OCI-LY3 (cell line): ENCODE measurements around the gene CDHR4.

ENCODE experiments used
- EZH2phosphoT487 ChIP-seq: fragments of 200-600 bp; shearing (Covaris generic); IDR thresholded peaks from 2 replicates; pipeline ENCODE4 v1.6.1; 2018; ENCODE audit warnings: antibody characterized with exemption, mixed run types, low read depth
- TF ChIP-seq, protein P1 (sequence below): fragments of 200-600, 300-600 bp; sonication (generic); IDR thresholded peaks from 2 replicates; pipeline ENCODE4 v1.5.1; 2014; ENCODE audit warnings: antibody characterized with exemption, low read length, low read depth

GRCh38 chr3:49794926-49795905 is 4.5 kb downstream of the CDHR4 start:
- TF ChIP-seq, protein P1, sequence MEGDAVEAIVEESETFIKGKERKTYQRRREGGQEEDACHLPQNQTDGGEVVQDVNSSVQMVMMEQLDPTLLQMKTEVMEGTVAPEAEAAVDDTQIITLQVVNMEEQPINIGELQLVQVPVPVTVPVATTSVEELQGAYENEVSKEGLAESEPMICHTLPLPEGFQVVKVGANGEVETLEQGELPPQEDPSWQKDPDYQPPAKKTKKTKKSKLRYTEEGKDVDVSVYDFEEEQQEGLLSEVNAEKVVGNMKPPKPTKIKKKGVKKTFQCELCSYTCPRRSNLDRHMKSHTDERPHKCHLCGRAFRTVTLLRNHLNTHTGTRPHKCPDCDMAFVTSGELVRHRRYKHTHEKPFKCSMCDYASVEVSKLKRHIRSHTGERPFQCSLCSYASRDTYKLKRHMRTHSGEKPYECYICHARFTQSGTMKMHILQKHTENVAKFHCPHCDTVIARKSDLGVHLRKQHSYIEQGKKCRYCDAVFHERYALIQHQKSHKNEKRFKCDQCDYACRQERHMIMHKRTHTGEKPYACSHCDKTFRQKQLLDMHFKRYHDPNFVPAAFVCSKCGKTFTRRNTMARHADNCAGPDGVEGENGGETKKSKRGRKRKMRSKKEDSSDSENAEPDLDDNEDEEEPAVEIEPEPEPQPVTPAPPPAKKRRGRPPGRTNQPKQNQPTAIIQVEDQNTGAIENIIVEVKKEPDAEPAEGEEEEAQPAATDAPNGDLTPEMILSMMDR = no peak
- TF ChIP-seq EZH2phosphoT487 = no peak
